Stimulated activated CD4-positive, alpha-beta T cell treated with anti-CD3 and anti-CD28 coated beads, Interleukin-1b, Interleukin-23, amount 100 ng/mL, for 4 hours (primary cell): ENCODE measurements around the gene FNDC1.

Experiments used
- DNase-seq, 2 donors: peaks; one replicate each; pipeline ENCODE4 v3.0.0-alpha.2; 2020; ENCODE audit warnings: low read depth in 2 of 2

The FNDC1 gene

GRCh38 chr6:159161839-159162238, 7.4 kb upstream of the FNDC1 start:
- DNase-seq: no peak

GRCh38 chr6:159163901-159164370, 5.3 kb upstream of the FNDC1 start:
- no peak for DNase-seq

GRCh38 chr6:159168536-159169192, 536 bp upstream of the FNDC1 start:
- peak in 1 of 2 donors; percentile 2 for DNase-seq

- DNase-seq: peak in 1 of 2 donors; percentile 9
Observed at GRCh38 chr6:159169557-159170332, 545 bp downstream of the FNDC1 start.

GRCh38 chr6:159170333-159170672, 1.1 kb downstream of the FNDC1 start:
- DNase-seq: no peak

- no peak for DNase-seq
Observed at GRCh38 chr6:159170999-159171712, 2.0 kb downstream of the FNDC1 start.

GRCh38 chr6:159172091-159172491, 2.9 kb downstream of the FNDC1 start:
- DNase-seq: no peak

GRCh38 chr6:159174263-159174969, 5.2 kb downstream of the FNDC1 start:
- peak; percentile 56 to 61 for DNase-seq

- DNase-seq: no peak
Observed at GRCh38 chr6:159176913-159177312, 7.7 kb downstream of the FNDC1 start.

- DNase-seq: no peak
Observed at GRCh38 chr6:159178847-159179246, 9.6 kb downstream of the FNDC1 start.

GRCh38 chr6:159180001-159180400, 10.8 kb downstream of the FNDC1 start:
- DNase-seq: no peak

GRCh38 chr6:159181914-159182313, 12.7 kb downstream of the FNDC1 start:
- DNase-seq: no peak

GRCh38 chr6:159184559-159184958, 15.4 kb downstream of the FNDC1 start:
- DNase-seq: no peak

- no peak for DNase-seq
Observed at GRCh38 chr6:159190460-159190859, 21.3 kb downstream of the FNDC1 start.

- no peak for DNase-seq
Observed at GRCh38 chr6:159193923-159194322, 24.7 kb downstream of the FNDC1 start.

GRCh38 chr6:159194421-159194820, 25.2 kb downstream of the FNDC1 start:
- no peak for DNase-seq

GRCh38 chr6:159196430-159196975, 27.3 kb downstream of the FNDC1 start:
- no peak for DNase-seq

GRCh38 chr6:159197251-159197650, 28.1 kb downstream of the FNDC1 start:
- DNase-seq: no peak

- no peak for DNase-seq
Observed at GRCh38 chr6:159201336-159201735, 32.1 kb downstream of the FNDC1 start.

- DNase-seq: no peak
Observed at GRCh38 chr6:159203304-159204005, 34.3 kb downstream of the FNDC1 start.

GRCh38 chr6:159204605-159205004, 35.4 kb downstream of the FNDC1 start:
- DNase-seq: no peak
